Upper lobe of left lung (tissue), 6 donors: Measurements from ENCODE around the gene WDR3. TPM values are rescaled to one million over a fixed set of nuclear protein-coding genes. Genes with fewer than 3 reads are reported as not detected.

Experiments
- ATAC-seq, 2 donors: fragments of 200-7000 bp; cut with Tn5 transposase; one replicate each; pipeline ENCODE4 v1.9.1; 2022; ENCODE audit warnings: mild to moderate bottlenecking in 2 of 2, moderate library complexity in 2 of 2; ENCODE audit not compliant: low FRiP score in 2 of 2
- DNase-seq, 2 donors: peaks; one replicate each; pipeline ENCODE4 v3.0.0-alpha.2; 2019 to 2020
- H3K27ac ChIP-seq, 4 donors: fragments of 200-600 bp; sonication (generic); one replicate each; pipeline ENCODE4 v1.5.1; 2016 to 2019
- H3K27me3 ChIP-seq, 4 donors: fragments of 200-600 bp; sonication (generic); one replicate each; pipeline ENCODE4 v1.5.1; 2017 to 2019
- H3K36me3 ChIP-seq, 4 donors: fragments of 200-600 bp; sonication (generic); one replicate each; pipeline ENCODE4 v1.5.1; 2016 to 2019
- H3K4me1 ChIP-seq, 4 donors: fragments of 200-600 bp; sonication (generic); one replicate each; pipeline ENCODE4 v1.5.1; 2018 to 2019
- H3K4me3 ChIP-seq, 4 donors: fragments of 200-600 bp; sonication (generic); one replicate each; pipeline ENCODE4 v1.5.1; 2017 to 2019; ENCODE audit warnings: mild to moderate bottlenecking in 2 of 4, moderate library complexity in 1 of 4
- H3K9me3 ChIP-seq, 4 donors: fragments of 200-600 bp; sonication (generic); one replicate each; pipeline ENCODE4 v1.5.1; 2018 to 2019
- EP300 ChIP-seq, 4 donors: sonication (generic); formaldehyde crosslinking; IDR thresholded peaks; one replicate each; pipeline ENCODE4 v1.5.1; 2017; ENCODE audit warnings: antibody characterized with exemption in 4 of 4, control low read depth in 2 of 4
- POLR2A ChIP-seq, 4 donors: fragments of 450-650 bp; IDR thresholded peaks; one replicate each; pipeline ENCODE4 v1.5.1; 2016 to 2017; ENCODE audit warnings: antibody characterized with exemption in 4 of 4, mild to moderate bottlenecking in 2 of 4
- POLR2AphosphoS5 ChIP-seq, 2 donors: sonication (generic); formaldehyde crosslinking; IDR thresholded peaks; one replicate each; pipeline ENCODE4 v1.5.1; 2017; ENCODE audit warnings: antibody characterized with exemption in 2 of 2
- WGBS, 2 donors: methylation state at CpG; one replicate each; pipeline ENCODE4 v1.1.5; 2017 to 2018; 5-methylcytosine and 5-hydroxymethylcytosine counted together
- total RNA-seq, 6 donors: library from RNA; depleted of rRNA in 4 of 6; stranded (reverse); fragments of >200 nt in 4 of 6; gene quantifications; one replicate each; pipeline versions ENCODE4 v1.1.0 to v1.2.1, GENCODE V29; 2016 to 2021
- TF ChIP-seq, protein P1 (sequence below), 6 experiments: fragments of 450-650 bp in 4 of 6; fragments of 200-600 bp in 2 of 6; sonication (generic) in 2 of 6; IDR thresholded peaks; one replicate each; pipeline ENCODE4 v1.5.1; 2016 to 2019; ENCODE audit warnings: antibody characterized with exemption in 6 of 6
- donor health status: DM: no; HTN: no; CAD: no; lungs with moderate emphysema.
- donor health status: DM: no; HTN: yes; CAD: no; lungs with severe emphysema.

Gene WDR3
- total RNA-seq, 6 donors from 2014 or later, result 2.3 to 17.7 (median 11.3) TPM

DNA sequence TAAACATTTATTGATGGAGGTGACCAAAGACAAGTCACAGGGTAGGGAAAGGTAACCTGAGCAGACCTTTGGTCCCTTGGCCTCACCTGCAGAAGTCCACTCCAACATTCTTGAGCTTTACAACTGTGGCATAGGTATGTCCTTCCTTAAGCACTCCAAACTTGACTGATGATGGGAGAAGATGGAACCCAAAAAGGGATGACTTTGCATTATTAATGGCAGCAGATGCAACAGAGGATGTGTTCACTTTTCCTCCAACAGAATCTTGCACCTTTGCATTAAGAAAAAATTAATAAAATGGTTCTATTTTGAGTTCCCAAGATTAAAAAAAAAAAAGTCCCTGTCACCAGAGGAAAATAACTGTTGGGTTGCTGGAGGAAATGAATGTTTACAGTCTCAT lies 42.2 kb downstream of the WDR3 start:
- Histone ChIP-seq H3K36me3 (no peaks in the 10 kb centered on the region), H3K27ac (no peak overlapping the region), H3K9me3 (no peaks in the 10 kb centered on the region), H3K4me1 (no peaks in the 10 kb centered on the region), H3K4me3 (no peak overlapping the region), H3K27me3 (no peaks in the 10 kb centered on the region)
- DNase-seq, result no peak
- TF ChIP-seq EP300 (IDR thresholded peaks at IDR 0.05) (no peak), POLR2AphosphoS5 (IDR thresholded peaks at IDR 0.05) (no peak), POLR2A (IDR thresholded peaks at IDR 0.05) (no peak)
- TF ChIP-seq, protein P1, sequence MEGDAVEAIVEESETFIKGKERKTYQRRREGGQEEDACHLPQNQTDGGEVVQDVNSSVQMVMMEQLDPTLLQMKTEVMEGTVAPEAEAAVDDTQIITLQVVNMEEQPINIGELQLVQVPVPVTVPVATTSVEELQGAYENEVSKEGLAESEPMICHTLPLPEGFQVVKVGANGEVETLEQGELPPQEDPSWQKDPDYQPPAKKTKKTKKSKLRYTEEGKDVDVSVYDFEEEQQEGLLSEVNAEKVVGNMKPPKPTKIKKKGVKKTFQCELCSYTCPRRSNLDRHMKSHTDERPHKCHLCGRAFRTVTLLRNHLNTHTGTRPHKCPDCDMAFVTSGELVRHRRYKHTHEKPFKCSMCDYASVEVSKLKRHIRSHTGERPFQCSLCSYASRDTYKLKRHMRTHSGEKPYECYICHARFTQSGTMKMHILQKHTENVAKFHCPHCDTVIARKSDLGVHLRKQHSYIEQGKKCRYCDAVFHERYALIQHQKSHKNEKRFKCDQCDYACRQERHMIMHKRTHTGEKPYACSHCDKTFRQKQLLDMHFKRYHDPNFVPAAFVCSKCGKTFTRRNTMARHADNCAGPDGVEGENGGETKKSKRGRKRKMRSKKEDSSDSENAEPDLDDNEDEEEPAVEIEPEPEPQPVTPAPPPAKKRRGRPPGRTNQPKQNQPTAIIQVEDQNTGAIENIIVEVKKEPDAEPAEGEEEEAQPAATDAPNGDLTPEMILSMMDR (IDR thresholded peaks at IDR 0.05), result no peak
- no peak for ATAC-seq

DNA sequence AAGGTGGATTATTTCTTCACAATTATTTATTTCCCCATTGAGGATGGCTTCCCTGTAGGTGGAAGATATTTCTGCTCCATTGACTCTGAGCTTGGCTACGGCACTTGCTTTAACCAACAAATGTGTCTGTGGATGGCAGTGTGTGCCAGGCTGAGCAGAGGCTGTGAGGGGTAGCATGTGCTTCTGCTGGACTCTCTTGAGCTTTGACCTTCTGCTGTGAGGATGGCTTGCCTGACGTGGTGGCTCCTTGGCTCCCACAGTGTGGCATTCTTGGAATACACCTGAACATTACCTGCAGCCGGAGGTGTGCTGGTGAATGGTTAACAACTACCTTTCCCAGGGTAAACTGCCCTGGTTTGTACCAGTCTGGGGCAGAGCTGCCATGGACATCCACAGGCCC lies 46.8 kb downstream of the WDR3 start:
- TF ChIP-seq POLR2AphosphoS5 (IDR thresholded peaks at IDR 0.05) (no peak), EP300 (IDR thresholded peaks at IDR 0.05) (no peak), POLR2A (IDR thresholded peaks at IDR 0.05) (no peak)
- TF ChIP-seq, protein P1 (IDR thresholded peaks at IDR 0.05), result no peak
- H3K36me3 ChIP-seq, result no peaks in the 10 kb centered on the region
- no peaks in the 10 kb centered on the region for H3K27me3 ChIP-seq
- 78 to 88% methylated on average over 1 to 3 of the region's 3 CpGs for WGBS, 2 donors
- ATAC-seq, result no peak
- no peak overlapping the region for H3K27ac ChIP-seq
- no peaks in the 10 kb centered on the region for H3K9me3 ChIP-seq
- no peak overlapping the region for H3K4me3 ChIP-seq
- DNase-seq, result no peak
- H3K4me1 ChIP-seq, result no peaks in the 10 kb centered on the region

DNA sequence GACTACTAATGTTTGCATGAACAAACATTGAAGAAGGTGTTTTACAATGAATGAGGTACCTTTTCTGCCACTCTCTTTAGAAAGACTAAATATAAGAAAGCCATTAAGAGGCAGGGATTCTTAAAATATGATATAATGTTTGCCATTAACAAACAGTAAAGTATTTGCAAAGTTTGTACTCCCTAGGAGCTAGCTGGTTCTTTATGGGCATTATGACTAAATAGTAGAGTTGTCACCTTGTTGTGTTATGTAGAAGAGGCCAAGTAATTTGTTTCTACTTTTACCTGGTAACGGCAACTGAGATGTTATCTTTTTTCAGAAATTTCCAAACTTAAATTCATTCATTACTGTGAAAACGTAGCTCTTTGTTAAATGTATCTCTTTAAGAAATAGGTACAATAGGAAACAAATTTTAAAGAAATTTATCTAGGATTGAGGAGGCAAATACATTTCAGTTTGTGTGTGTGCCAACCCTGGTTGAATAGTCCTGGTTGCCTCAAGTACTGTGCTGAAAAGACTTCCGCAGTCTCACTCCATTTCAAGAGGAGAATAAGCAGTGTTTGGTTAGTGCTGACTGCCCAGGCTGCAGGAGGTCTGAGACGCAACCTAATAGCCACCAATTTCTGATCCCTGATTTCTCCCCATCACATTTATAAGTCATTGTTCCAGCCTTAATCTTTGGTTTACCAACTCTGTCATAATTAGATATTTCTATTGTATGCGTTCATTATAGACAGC lies 52.1 kb downstream of the WDR3 start:
- H3K36me3 ChIP-seq, result no peaks in the 10 kb centered on the region
- ATAC-seq, result peak in 1 of 2 donors; percentile 78
- no peak overlapping the region for H3K27ac ChIP-seq
- no peak overlapping the region for H3K4me3 ChIP-seq
- TF ChIP-seq EP300 (IDR thresholded peaks at IDR 0.05) (no peak), POLR2AphosphoS5 (IDR thresholded peaks at IDR 0.05) (no peak), POLR2A (IDR thresholded peaks at IDR 0.05) (no peak)
- TF ChIP-seq, protein P1 (IDR thresholded peaks at IDR 0.05), result no peak
- no peaks in the 10 kb centered on the region for H3K4me1 ChIP-seq
- H3K27me3 ChIP-seq, result no peaks in the 10 kb centered on the region
- WGBS, 2 donors, result 54 to 78% methylated on average over 5 of the region's 5 CpGs
- DNase-seq, result peak in 1 of 2 donors; percentile 24
- no peaks in the 10 kb centered on the region for H3K9me3 ChIP-seq

DNA sequence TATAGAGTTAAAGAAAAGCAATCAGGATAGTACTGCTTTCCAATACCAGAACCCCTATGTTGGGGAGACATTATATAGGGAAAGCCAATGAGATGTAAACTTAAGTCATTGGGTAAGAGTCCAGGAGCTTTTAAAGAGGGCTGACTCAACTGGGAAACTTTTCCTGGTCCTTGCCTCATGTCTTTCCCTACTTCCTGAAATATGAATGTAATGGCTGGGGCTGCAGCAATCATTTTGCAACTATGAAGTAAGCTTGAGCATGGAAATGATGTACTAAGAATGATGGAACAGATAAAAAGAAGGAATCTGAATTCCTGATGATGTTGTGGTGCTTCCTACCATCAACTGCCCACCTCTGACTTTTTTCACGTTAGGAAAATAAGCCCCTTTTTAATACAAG lies 55.7 kb downstream of the WDR3 start:
- no peak for DNase-seq
- ATAC-seq, result no peak
- Histone ChIP-seq H3K9me3 (no peaks in the 10 kb centered on the region), H3K36me3 (no peaks in the 10 kb centered on the region), H3K27ac (no peak overlapping the region), H3K27me3 (no peaks in the 10 kb centered on the region), H3K4me3 (no peak overlapping the region), H3K4me1 (no peaks in the 10 kb centered on the region)
- TF ChIP-seq POLR2A (IDR thresholded peaks at IDR 0.05), result no peak
- TF ChIP-seq EP300 (IDR thresholded peaks at IDR 0.05), result no peak
- TF ChIP-seq POLR2AphosphoS5 (IDR thresholded peaks at IDR 0.05), result no peak
- TF ChIP-seq, protein P1 (IDR thresholded peaks at IDR 0.05), result no peak
- 72 to 97% methylated on average over 1 of the region's 1 CpG for WGBS, 2 donors

DNA sequence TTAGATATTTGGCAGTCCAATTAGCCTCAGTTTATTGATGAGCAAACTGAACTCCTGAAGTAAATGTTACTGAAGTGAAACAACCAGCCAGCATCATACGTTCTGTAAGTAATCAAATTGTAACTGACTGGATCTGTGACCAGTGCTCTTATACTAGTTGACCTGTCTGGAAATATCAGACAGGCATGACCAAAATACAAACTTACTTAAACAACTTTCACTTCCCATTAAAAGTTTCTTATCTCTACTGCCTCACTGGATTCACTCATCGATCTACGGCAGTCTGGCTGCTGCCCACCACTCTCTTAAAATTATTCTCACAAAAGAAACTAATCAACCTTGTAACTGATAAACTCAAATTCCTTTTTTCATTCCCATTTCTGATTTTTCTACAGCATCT lies 56.4 kb downstream of the WDR3 start:
- no peak overlapping the region for H3K4me3 ChIP-seq
- no peak for ATAC-seq
- no peaks in the 10 kb centered on the region for H3K27me3 ChIP-seq
- no peaks in the 10 kb centered on the region for H3K9me3 ChIP-seq
- H3K27ac ChIP-seq, result no peak overlapping the region
- TF ChIP-seq POLR2A (IDR thresholded peaks at IDR 0.05) (no peak), POLR2AphosphoS5 (IDR thresholded peaks at IDR 0.05) (no peak)
- TF ChIP-seq, protein P1 (IDR thresholded peaks at IDR 0.05), result no peak
- DNase-seq, result no peak
- 68 to 85% methylated on average over 3 of the region's 3 CpGs for WGBS, 2 donors
- no peaks in the 10 kb centered on the region for H3K4me1 ChIP-seq
- H3K36me3 ChIP-seq, result no peaks in the 10 kb centered on the region
